ENCODE data around the gene TICRR.
A peak's percentile ranks its signal among the peaks of the same experiment; 100 is the strongest.

Gene TICRR

DNA sequence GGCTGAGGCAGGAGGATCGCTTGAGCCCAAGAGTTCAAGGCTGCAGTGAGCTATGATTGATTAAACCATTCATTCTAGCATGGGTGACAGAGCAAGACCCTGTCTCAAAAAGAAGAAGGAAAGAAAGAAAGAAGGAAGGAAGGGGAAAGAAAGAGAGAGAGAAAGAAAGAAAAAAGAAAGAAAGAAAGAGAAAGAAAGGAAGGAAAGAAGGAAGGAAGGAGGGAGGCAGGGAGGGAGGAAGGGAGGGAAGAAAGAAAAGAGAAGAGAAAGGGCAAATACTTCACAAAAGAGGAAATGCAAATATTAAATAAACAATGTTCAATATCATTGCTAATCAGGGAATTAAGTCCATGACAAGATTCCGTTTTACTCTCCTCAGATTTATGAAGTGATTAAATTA is 84.0 kb downstream of the TICRR start:
- Histone ChIP-seq H3K27me3 (replicated peaks; ENCODE audit: control insufficient read depth, insufficient read depth, low read length) (no peaks in the 10 kb centered on the region; the same call in none of the 2 replicates), H3K36me3 (ENCODE audit: control insufficient read depth, insufficient read depth, low read length) (no peaks in the 10 kb centered on the region), H3K4me3 (replicated peaks; ENCODE audit: low read depth, low read length) (no peak overlapping the region)
- DNase-seq (ENCODE audit: extremely low read depth, insufficient read length), result no peak
- no peak for TF ChIP-seq CTCF (IDR thresholded peaks at IDR 0.05; ENCODE audit: insufficient read depth, low read length, poor library complexity, severe bottlenecking)

- Histone ChIP-seq H3K4me3 (replicated peaks; ENCODE audit: low read depth, low read length) (no peak overlapping the region), H3K27me3 (replicated peaks; ENCODE audit: control insufficient read depth, insufficient read depth, low read length) (no peaks in the 10 kb centered on the region; the same call in none of the 2 replicates), H3K36me3 (ENCODE audit: control insufficient read depth, insufficient read depth, low read length) (no peaks in the 10 kb centered on the region)
- DNase-seq (ENCODE audit: extremely low read depth, insufficient read length), result no peak
- TF ChIP-seq CTCF (IDR thresholded peaks at IDR 0.05; ENCODE audit: insufficient read depth, low read length, poor library complexity, severe bottlenecking), result no peak
These were observed 85.3 kb downstream of the TICRR start for GRCh38 chr15:89660556-89660955.

GRCh38 chr15:89662893-89663626 is 87.8 kb downstream of the TICRR start:
- Histone ChIP-seq H3K36me3 (ENCODE audit: control insufficient read depth, insufficient read depth, low read length) (no peaks in the 10 kb centered on the region), H3K27me3 (replicated peaks; ENCODE audit: control insufficient read depth, insufficient read depth, low read length) (no peaks in the 10 kb centered on the region), H3K4me3 (replicated peaks; ENCODE audit: low read depth, low read length) (no peak overlapping the region)
- DNase-seq (ENCODE audit: extremely low read depth, insufficient read length), result no peak
- no peak for TF ChIP-seq CTCF (IDR thresholded peaks at IDR 0.05; ENCODE audit: insufficient read depth, low read length, poor library complexity, severe bottlenecking)

DNA sequence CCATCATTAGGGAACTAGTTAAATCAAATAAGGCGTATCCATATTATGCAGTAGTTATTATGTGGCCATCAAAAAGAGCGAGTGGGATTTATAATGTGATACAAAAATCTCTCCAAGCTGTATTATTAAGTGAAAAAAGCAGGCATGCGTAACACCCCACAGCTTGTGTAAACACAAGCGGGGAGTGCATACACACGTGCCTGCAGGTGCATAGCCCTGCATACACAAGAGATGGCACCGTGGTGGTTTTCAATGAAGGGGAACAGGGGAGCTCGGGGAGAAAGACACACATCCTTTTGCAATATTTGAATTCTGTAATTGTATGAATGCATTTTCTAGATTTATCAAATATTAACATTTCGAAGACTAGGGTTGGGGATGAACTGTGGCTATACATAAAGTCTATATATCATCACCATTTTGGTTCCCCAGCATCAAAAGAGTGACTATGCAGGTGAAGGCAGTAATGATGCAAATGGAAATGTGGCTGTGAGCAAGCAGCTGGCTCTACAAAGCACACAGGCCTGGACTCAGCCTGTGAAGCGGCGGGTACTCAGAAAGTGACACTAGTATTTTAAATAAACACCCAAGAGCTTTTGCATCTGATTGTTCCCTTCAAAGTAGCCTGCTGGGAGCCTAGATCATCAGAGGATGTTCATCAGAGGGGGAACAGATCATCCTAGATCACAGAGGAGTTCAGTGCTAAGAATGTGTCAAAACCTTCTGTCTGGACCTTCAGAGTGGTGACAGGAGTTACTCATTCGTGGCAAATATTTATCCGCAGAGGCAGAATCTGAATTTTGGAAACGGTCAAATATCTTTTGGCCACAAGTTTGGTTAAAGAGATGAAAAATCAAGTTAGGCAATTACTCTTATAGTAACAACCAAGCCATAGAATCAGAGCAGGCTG is 89.4 kb downstream of the TICRR start:
- no peak overlapping the region for H3K4me3 ChIP-seq (replicated peaks; ENCODE audit: low read depth, low read length)
- no peaks in the 10 kb centered on the region for H3K36me3 ChIP-seq (ENCODE audit: control insufficient read depth, insufficient read depth, low read length)
- TF ChIP-seq CTCF (IDR thresholded peaks at IDR 0.05; ENCODE audit: insufficient read depth, low read length, poor library complexity, severe bottlenecking), result no peak
- no peak for DNase-seq (ENCODE audit: extremely low read depth, insufficient read length)
- H3K27me3 ChIP-seq (replicated peaks; ENCODE audit: control insufficient read depth, insufficient read depth, low read length), result no peaks in the 10 kb centered on the region; the same call in 1 of the 2 replicates

GRCh38 chr15:89665449-89666181 is 90.3 kb downstream of the TICRR start:
- no peak for DNase-seq (ENCODE audit: extremely low read depth, insufficient read length)
- H3K4me3 ChIP-seq (replicated peaks; ENCODE audit: low read depth, low read length), result peak overlapping the region; percentile 25
- no peaks in the 10 kb centered on the region; the same call in 1 of the 2 replicates for H3K27me3 ChIP-seq (replicated peaks; ENCODE audit: control insufficient read depth, insufficient read depth, low read length)
- TF ChIP-seq CTCF (IDR thresholded peaks at IDR 0.05; ENCODE audit: insufficient read depth, low read length, poor library complexity, severe bottlenecking), result no peak
- H3K36me3 ChIP-seq (ENCODE audit: control insufficient read depth, insufficient read depth, low read length), result no peaks in the 10 kb centered on the region
